T47D (cell line): Measurements from ENCODE around the gene UMODL1.
"Not testable (repeated sequence)": the region's sequence is repeated elsewhere in the genome, so short reads cannot be mapped to it uniquely, and the experiment has no call there.

Experiments
- DNase-seq, 2 experiments: peaks; one replicate each; pipeline versions ENCODE4 v3.0.0 to v3.0.0-alpha.2; 2011 to 2012; ENCODE audit warnings: low read depth in 1 of 2, low spot score in 1 of 2
- JUND ChIP-seq: IDR thresholded peaks from 2 replicates; pipeline ENCODE4 v1.6.1; 2012; ENCODE audit warnings: low read depth
- in situ Hi-C: cut with HindIII; loops from 2 replicates; pipeline ENCODE4 v1.10.0; 2016; ENCODE audit warnings: low sequenced_read_pairs, low pct_unique_long_range_greater_than_20kb

UMODL1 gene

GRCh38 chr21:42115136-42115683 is 44.1 kb downstream of the UMODL1 start:
- in situ Hi-C loops = no loop called here

DNA sequence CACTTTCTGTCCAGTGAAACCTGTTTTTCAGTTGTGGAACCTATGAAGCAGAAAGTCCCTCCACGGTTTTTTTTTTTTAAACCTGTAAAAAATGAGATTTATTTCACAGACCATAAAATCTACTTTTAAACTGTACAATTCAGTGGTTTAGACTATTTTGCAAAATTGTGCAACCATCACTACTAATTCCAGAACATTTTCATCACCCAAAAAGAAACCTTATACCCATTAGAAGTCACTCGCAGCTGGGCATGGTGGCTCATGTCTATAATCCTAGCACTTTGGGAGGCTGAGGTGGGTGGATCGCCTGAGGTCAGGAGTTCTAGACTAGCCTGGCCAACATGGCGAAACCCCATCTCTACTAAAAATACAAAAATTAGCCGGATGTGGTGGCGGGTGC is 45.4 kb downstream of the UMODL1 start:
- in situ Hi-C loops, DNase-seq: not testable (repeated sequence)

More at GRCh38 chr21:42115136-42115683, 44.1 kb downstream of the UMODL1 start:
- DNase-seq = no peak
- TF ChIP-seq JUND = no peak

- TF ChIP-seq JUND = no peak
- in situ Hi-C loops = no loop called here
- DNase-seq = peak; percentile 73 to 76
Measured at GRCh38 chr21:42117229-42117966, 46.3 kb downstream of the UMODL1 start.

DNA sequence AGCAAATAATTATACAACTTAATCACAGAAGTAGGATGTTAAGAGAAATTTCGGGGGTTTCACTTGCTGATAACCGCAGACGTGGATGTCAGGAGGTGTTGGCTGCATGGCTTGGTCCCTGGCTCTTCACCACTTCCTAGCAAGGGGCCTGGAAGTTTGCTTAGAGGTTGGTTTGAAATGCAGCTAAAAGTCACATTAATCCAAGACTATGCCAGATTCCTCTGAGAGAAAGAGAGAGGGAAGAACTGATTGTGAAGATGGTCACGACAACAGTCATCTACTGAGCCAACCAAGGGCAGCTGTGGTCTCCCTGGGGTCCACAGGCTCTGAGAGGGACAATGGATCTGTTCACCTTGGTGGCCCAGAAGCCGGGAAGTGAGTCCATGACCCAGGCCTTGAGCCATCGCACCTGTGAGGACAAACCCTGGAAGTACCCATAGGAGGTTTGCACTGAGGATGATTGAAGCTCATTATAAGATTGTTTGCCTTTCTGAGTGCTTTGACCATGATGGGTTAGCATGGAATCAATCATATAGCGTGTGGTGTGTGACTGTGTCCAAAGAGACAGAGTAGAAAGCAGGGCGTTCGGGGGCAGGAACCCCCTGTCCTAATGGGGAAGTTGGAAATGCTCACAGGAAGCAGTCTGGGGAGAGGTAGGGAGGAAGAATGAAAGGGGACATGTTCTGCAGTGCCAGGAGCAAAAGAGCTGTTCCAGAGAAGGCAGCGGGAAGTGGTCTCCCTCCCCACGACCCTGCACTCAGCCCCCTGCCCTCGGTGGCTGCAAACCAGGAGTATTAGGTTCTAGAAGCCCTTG is 47.1 kb downstream of the UMODL1 start:
- no peak for TF ChIP-seq JUND
- in situ Hi-C loops = no loop called here
- no peak for DNase-seq

- no peak for DNase-seq
- in situ Hi-C loops = no loop called here
- no peak for TF ChIP-seq JUND
Measured at GRCh38 chr21:42118901-42119300, 47.8 kb downstream of the UMODL1 start.

GRCh38 chr21:42120101-42120902 is 49.2 kb downstream of the UMODL1 start:
- DNase-seq = peak; percentile 59 to 91
- no peak for TF ChIP-seq JUND
- in situ Hi-C loops = no loop called here

GRCh38 chr21:42120903-42121535 is 49.9 kb downstream of the UMODL1 start:
- in situ Hi-C loops = no loop called here
- no peak for DNase-seq
- no peak for TF ChIP-seq JUND

- in situ Hi-C loops = no loop called here
Measured at GRCh38 chr21:42121794-42122193, 50.7 kb downstream of the UMODL1 start.

GRCh38 chr21:42122398-42122797 is 51.3 kb downstream of the UMODL1 start:
- in situ Hi-C loops = no loop called here
- no peak for TF ChIP-seq JUND

More at GRCh38 chr21:42121794-42122193, 50.7 kb downstream of the UMODL1 start:
- TF ChIP-seq JUND = no peak
- DNase-seq = no peak

DNA sequence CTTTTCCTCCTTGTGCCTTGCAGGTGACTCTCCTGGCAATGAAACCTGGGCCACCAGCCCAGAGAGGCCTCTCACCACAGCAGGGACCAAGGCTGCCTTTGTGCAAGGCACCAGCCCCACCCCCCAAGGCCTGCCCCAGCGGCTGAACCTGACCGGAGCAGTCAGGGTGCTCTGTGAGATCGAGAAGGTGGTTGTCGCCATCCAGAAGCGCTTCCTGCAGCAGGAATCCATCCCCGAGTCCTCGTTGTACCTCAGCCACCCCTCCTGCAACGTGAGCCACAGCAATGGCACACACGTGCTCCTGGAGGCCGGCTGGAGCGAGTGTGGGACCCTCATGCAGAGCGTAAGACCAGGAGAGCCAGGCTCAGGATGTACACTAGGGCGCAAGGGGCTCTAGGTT is 51.7 kb downstream of the UMODL1 start:
- no peak for TF ChIP-seq JUND
- DNase-seq = no peak
- in situ Hi-C loops = no loop called here

More at GRCh38 chr21:42122398-42122797, 51.3 kb downstream of the UMODL1 start:
- no peak for DNase-seq

DNA sequence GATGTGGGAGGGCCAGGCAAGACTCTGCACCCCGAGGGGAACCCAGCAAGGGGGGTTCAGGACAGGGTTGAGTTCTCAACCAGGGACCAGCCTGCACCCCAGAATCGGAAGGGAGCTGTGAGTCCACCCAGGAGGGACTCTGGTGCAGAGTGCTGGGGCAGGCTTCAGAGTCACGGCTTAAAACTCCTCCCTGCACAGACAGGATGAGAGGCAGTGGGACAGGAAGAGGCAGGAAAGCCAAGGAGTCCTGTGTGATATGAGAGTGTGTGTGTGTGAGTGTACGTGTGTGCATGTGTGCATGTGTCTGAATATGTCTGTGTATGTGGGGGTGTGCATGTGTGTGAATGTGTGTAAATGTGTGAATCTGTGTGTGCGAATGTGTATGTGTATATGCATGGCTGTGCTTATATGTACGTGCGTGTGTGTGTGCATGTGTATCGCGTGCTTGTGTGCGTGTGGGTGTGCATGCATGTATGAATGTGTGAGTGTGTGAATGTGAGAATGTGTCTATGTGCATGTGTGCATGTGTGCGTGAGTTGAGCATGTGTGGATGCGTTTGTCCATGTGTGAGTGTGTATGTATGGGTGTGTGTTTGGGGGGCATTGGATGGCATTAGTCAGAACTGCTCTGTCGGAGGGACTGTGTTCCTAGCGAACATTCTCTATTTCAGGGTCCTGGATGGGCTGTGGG is 52.2 kb downstream of the UMODL1 start:
- TF ChIP-seq JUND = no peak
- DNase-seq = no peak
- in situ Hi-C loops = no loop called here
